ENCODE results near the gene MICAL3. TPM values are rescaled to one million over a fixed set of nuclear protein-coding genes. Genes with fewer than 3 reads are reported as not detected.

The MICAL3 gene
- total and polyA plus RNA-seq, 2 of the 8 experiments (the other 6 are each of a cell fraction or from before 2014, with no cell fraction given) = 8.3 to 41.8 TPM

DNA sequence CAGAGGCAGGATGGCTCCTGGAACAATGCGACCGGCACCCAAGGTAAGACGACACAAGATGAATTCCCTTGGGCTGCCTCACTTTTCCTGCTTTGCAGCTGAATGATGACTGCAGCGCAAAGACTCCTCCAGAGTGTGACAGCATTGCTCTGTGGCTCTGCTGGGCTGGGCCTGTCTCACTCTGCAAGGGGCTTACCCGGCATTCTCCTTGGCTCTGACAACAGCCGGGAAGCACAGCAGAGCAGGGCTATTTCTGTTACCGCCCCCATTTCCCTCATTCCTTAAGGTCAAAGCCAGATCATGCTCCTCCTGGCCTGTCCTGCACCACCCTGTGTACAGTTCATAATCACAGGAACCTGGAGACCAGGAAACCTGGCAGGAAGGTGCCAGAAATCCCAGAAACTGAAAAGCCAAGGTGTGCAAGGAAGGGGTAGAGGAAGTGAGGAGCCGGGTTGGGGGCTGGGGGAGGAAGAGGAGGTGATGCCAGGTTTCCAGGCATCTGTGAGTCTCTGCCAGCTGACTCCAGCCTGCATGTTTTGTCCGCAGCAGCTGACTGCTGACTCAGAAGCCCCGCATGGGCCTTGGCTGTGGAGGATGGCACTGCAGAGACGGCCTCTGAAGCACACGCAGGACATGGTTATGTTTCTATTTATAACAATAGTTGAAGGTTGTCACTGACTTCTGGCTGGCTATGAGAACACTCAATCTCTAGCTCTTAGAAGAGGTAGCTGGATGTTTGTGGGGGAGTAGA is 113.6 kb downstream of the MICAL3 start (continued):
- TF ChIP-seq HDAC2 (IDR thresholded peaks at IDR 0.05; ENCODE audit: borderline replicate concordance in 1 of 2, low read depth in 2 of 2, low read length in 2 of 2) (no peak), RNF2 (IDR thresholded peaks at IDR 0.05; ENCODE audit: borderline replicate concordance, low read depth, low read length, missing control alignments, poor library complexity, severe bottlenecking) (no peak), TBP (IDR thresholded peaks at IDR 0.05; ENCODE audit: low read depth, low read length) (peak; percentile 19; the same call in 1 of the 2 replicates), RAD21 (IDR thresholded peaks at IDR 0.05 in 1 of 2, conservative IDR thresholded peaks at IDR 0.05 in 1 of 2; ENCODE audit: low read depth in 2 of 2, low read length in 2 of 2) (peak; percentile 76)
- TF ChIP-seq, protein P1, sequence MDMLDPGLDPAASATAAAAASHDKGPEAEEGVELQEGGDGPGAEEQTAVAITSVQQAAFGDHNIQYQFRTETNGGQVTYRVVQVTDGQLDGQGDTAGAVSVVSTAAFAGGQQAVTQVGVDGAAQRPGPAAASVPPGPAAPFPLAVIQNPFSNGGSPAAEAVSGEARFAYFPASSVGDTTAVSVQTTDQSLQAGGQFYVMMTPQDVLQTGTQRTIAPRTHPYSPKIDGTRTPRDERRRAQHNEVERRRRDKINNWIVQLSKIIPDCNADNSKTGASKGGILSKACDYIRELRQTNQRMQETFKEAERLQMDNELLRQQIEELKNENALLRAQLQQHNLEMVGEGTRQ (IDR thresholded peaks at IDR 0.05; ENCODE audit: low read length) = no peak
- TF ChIP-seq, protein P2, sequence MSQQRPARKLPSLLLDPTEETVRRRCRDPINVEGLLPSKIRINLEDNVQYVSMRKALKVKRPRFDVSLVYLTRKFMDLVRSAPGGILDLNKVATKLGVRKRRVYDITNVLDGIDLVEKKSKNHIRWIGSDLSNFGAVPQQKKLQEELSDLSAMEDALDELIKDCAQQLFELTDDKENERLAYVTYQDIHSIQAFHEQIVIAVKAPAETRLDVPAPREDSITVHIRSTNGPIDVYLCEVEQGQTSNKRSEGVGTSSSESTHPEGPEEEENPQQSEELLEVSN (IDR thresholded peaks at IDR 0.05) = no peak
